Fibroblast of mammary gland (primary cell): Measurements from ENCODE around the gene PPM1J.

Experiments
- DNase-seq: peaks from one replicate; pipeline ENCODE4 v3.0.0-alpha.2; 2010; ENCODE audit warnings: low read depth
- H3K4me3 ChIP-seq: 2 replicates; pipeline ENCODE4 v1.5.1; 2011; ENCODE audit warnings: low read depth, mild to moderate bottlenecking, low read length, moderate library complexity; ENCODE audit not compliant: control insufficient read depth
- TF ChIP-seq, protein P1 (sequence below): conservative IDR thresholded peaks from 2 replicates; pipeline ENCODE4 v1.5.1; 2011; ENCODE audit warnings: low read depth, low read length, inconsistent platforms; ENCODE audit not compliant: control insufficient read depth, insufficient read depth

PPM1J gene

DNA sequence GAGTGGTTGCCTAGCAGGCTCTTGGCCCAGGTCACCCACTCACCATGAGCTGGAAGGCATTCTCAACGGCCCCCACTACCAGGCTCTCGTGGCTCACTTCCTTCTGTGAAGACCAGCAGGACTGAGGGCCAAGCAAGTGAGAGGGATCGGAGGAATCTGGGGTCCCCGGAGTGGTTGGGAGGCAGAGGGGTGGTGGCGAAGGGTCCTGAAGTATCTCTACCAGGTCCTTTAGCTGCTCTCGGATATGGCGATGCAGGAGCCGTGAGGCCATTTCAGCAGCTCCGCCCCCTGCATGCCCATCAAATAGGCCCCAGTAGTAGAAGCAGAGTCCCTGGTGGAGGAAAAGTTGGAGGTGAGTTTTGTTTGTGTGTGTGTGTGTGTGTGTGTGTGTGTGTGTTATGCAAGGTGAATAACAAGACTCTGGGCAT, 2.4 kb downstream of the PPM1J start:
- no peak for DNase-seq
- TF ChIP-seq, protein P1, sequence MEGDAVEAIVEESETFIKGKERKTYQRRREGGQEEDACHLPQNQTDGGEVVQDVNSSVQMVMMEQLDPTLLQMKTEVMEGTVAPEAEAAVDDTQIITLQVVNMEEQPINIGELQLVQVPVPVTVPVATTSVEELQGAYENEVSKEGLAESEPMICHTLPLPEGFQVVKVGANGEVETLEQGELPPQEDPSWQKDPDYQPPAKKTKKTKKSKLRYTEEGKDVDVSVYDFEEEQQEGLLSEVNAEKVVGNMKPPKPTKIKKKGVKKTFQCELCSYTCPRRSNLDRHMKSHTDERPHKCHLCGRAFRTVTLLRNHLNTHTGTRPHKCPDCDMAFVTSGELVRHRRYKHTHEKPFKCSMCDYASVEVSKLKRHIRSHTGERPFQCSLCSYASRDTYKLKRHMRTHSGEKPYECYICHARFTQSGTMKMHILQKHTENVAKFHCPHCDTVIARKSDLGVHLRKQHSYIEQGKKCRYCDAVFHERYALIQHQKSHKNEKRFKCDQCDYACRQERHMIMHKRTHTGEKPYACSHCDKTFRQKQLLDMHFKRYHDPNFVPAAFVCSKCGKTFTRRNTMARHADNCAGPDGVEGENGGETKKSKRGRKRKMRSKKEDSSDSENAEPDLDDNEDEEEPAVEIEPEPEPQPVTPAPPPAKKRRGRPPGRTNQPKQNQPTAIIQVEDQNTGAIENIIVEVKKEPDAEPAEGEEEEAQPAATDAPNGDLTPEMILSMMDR = no peak
- H3K4me3 ChIP-seq = no peak overlapping the region

DNA sequence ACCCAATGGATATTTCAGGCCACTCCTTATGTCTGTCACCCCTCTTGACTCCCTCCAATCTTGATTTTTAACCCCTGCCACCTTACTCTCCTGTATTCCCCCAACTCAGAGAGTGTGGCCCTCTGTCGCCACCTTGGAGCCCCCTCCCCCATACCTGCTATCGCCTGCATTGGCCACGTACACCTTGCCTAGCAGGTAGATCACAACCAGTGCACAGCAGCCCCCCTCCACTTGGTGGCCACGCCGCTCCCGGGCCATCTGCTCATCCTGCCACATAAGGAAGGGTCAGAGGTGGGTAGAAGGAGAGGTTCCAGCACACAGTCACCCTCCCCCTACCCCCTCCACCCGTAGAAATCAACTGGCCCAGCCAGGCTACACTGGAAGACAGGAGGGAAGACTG, 2.9 kb downstream of the PPM1J start:
- H3K4me3 ChIP-seq = no peak overlapping the region
- TF ChIP-seq, protein P1 = no peak
- DNase-seq = no peak

DNA sequence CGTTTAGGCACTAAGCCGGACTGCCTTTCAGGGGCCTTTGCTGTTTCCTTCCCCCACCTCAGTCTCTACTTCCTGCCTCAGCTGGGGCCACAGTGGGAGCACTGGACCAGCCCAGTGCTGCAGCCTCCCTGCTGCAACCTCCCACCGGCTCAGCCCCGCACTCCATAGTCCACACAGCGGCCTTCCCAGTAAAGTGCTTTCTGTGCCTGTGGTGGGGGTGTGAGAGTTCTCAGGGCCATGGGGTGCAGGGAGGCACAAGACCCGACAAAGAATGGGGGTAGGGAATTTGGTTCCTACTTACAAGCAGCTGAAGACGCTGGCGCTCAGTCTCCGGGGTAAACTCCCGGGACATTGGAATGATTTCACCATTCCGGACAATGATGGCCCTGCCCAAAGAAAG, 3.5 kb downstream of the PPM1J start:
- TF ChIP-seq, protein P1 = no peak
- no peak for DNase-seq
- no peak overlapping the region for H3K4me3 ChIP-seq

DNA sequence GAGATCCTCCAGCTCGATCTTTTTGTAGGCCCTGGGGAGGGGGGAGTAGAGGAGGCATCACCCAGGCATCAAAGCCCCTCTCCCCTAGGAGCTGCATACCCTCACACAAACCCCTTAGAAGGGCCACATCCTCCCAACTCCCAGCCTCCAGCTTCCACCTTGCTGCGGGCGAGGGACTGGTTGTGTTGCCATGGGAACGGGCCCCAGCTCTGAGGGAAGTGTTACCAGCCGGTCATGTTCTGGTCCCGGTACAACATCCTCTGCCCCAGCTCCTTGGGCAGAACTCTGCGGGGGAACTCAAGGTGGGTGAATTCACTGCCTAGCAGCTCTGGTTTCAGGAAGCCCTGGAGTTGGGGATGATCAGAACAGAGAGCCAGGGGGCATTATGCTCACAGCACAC, 4.1 kb downstream of the PPM1J start:
- TF ChIP-seq, protein P1 = no peak
- no peak for DNase-seq
- no peak overlapping the region for H3K4me3 ChIP-seq

DNA sequence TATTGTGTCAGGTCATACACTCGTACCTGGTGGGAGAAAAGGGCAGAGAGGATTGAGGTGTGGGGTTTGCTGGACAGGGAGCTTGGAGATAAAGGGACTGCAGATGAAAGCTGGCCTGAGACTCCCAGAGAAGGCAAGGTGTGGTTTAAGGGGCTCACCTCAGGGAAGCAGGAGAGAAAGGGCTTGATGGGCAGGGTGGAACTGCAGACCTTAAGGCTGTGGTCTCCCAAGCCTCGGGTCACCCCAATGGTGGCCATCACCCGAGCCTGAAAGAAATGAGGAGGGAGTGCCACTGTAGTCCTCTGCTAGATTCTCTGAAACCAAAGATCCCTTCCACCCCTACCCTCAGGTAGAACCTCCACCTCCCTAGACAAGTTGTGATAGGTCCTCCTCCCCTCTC, 4.5 kb downstream of the PPM1J start:
- TF ChIP-seq, protein P1 = no peak
- no peak for DNase-seq
- no peak overlapping the region for H3K4me3 ChIP-seq

DNA sequence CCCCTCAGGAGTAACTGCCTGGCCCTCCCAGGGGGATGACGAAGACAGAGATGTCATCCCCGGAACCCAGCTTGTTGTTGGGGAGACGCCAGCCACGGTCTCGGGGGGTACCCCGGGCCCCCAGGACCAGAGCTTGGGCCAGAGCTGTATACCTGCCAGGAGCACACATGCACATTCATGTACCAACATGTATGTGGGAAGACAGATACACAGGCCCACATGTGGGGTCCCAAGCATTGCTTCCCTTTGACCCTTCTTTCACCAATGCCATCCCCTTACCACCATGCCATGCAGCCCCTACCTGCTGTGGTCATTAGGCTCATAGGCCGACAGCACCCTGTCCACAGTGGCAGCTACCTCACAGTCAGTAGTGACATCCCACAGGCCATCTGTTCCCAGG, 5.0 kb downstream of the PPM1J start:
- no peak for DNase-seq
- TF ChIP-seq, protein P1 = no peak
- no peak overlapping the region for H3K4me3 ChIP-seq

DNA sequence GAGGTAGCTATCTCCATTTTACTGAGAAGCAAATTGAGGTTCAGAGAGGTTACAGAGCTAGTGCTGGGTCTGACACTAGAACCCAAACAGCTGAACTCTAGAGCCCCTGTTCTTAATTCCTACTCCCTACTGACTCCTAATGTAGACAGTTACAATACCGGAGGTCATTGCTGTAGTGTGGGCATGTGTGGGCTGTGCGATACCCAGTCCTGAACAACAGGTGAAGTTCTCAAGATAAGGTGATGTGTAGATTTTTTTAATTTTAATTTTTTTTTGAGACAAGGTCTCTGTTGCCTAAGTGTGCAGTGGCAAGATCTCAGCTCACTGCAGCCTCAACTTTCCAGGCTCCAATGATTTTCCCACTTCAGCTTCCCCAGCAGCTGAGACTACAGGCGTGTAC, 6.6 kb downstream of the PPM1J start:
- TF ChIP-seq, protein P1 = no peak
- H3K4me3 ChIP-seq = no peak overlapping the region
- no peak for DNase-seq
